Activated CD4-positive, alpha-beta T cell treated with anti-CD3 and anti-CD28 coated beads, Interleukin-2, Interleukin-4, amounts not matched to agents 100 ng/mL and 50 ng/mL, durations not matched to agents 16 hours and 8 hours (primary cell): ENCODE data around the gene SHC3.

Experiments
- DNase-seq: peaks from one replicate; pipeline ENCODE4 v3.0.0-alpha.2; 2020; ENCODE audit warnings: low spot score

Gene SHC3

GRCh38 chr9:89000973-89001916 lies 177.4 kb downstream of the SHC3 start:
- DNase-seq = peak; percentile 79

GRCh38 chr9:89000371-89000781 lies 178.2 kb downstream of the SHC3 start:
- DNase-seq = no peak

GRCh38 chr9:88998911-88999310 lies 179.7 kb downstream of the SHC3 start:
- DNase-seq = no peak

DNA sequence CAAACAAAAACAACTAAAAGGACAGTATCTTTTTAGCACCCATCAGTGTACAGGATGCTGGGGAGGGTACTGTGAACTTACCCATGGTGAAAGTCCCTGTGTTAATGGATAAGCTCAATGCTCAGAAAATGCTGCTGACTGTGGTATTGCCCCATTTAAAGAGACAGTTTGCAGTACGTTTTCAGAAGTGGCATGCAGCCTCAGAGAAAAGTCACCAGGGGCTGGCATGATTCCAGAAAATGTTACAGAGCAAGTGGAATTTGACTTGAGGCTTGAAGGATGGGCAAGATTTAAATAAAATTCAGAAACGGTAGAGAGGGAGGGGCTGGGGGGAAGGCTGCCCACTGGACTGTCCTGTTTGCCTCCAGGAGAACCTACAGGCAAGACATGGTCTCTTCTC lies 180.1 kb downstream of the SHC3 start:
- no peak for DNase-seq

DNA sequence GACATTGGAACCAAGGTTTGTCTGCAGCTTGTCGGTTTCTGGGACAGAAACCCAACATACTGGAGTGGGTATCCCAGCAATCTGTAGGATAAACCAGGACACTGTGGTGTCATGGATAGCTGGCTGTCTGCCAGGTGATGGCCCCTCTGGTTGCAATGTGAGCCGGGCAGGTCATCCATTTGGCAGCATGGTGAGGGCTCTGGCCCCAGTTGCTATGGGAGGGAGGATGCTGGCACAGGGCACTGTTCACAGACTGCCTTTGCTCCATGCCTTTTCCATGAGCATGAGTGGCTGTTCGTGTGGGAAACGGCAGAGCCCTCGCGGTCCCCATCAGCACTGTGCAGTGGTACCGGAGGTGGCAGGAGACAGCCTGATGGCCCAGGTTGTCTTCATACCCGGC lies 181.0 kb downstream of the SHC3 start:
- DNase-seq = no peak

DNA sequence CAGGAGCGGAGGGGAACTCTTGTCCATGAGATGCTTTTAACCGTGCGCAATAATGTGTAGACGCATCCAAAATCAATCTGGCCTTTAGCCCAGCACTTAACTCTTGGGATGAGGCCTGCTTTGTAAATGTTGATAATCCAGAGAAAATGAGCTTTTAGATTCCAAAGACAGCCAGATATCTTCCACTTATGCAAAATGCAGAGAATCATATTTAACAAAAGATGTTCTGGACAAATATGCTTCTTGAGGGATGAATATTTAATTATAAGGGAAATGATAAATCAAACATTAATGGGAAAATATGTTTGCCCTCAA lies 181.7 kb downstream of the SHC3 start:
- DNase-seq = no peak

GRCh38 chr9:88996046-88996920 lies 182.3 kb downstream of the SHC3 start:
- no peak for DNase-seq

DNA sequence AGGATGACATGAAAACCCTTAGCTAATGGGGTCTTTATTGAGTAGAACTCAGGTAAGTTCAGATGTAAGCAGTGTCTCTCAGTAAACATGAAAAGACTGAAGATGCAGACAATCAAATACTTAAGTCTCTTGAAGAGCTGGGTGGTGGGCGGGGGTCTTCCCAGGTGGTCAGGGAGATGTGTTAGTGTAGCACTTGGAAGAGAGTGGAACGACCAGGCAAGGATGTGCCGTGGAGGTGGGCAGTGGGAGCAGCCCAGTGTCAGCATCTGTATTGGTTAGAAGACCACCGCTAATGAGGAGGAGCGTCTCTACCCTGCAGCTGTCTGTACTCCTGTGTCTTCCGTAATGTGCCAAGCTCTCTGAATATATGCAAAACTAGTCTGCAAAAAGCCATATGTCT lies 183.0 kb downstream of the SHC3 start:
- no peak for DNase-seq

DNA sequence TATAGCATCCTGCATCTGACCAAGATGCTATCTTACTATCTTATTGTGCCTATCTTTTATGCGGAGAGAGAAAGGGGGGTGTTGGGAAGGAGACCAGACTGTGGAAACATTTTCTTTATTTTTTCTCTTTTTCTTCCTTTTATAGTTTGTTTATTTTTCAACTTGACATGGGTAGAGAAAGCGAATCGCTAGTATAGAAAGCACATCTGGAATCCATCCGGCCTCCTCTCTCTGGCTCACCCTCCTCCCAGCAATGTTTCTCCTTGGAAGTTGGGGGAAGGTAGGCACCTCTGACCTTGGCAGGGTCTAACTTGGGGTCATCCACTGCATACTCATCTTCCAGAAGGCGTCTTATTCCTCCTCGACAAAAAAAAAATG lies 183.4 kb downstream of the SHC3 start:
- no peak for DNase-seq

- no peak for DNase-seq
Measured at GRCh38 chr9:88994469-88995199, 184.0 kb downstream of the SHC3 start.

DNA sequence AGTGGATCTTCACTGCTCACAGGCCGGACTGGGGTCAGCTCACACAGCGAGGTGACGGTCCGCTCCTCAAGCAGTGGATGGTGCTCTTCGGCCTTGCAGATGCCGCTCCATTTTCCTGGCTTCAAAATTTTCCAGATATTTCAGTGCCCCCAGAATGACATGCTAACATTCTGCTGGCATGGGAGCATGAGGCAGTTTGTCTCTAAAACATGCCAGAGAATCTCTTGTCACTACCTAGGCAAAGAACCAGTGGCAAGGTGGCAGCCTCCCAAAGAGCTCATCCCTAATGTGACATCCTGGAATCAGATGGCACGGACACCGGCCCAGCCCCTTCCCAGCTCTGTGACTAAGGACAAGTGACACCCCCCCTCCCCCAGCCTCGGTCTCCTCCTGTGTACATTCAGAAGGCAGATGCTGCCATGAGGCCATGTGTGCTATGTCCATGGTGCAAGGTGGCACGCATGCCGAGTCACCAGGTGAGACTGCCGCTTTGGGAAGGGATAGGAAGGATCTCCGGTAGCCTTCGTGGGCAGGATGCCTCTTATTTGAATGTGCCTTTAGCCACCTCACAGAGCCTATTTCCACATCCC lies 184.7 kb downstream of the SHC3 start:
- DNase-seq = no peak

- DNase-seq = no peak
Measured at GRCh38 chr9:88993327-88993726, 185.3 kb downstream of the SHC3 start.

DNA sequence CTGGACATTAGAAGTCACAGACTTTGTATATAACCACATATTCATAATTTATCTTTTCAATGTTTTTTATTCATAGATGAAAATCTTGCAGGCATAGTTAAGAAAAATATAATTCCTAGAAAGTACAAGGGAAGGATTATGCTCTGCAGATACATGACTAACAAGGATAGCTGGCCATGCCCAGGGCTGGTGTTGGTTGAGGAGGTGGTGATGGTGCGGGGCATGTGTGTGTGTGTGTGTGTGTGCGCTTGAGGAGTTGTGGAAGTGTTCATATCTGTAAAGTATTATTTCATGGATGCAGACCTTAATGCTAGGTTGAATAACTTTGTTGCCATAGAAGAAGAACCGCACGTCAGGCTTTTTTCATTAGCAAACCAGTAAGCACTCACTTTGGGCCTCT lies 186.1 kb downstream of the SHC3 start:
- DNase-seq = no peak

DNA sequence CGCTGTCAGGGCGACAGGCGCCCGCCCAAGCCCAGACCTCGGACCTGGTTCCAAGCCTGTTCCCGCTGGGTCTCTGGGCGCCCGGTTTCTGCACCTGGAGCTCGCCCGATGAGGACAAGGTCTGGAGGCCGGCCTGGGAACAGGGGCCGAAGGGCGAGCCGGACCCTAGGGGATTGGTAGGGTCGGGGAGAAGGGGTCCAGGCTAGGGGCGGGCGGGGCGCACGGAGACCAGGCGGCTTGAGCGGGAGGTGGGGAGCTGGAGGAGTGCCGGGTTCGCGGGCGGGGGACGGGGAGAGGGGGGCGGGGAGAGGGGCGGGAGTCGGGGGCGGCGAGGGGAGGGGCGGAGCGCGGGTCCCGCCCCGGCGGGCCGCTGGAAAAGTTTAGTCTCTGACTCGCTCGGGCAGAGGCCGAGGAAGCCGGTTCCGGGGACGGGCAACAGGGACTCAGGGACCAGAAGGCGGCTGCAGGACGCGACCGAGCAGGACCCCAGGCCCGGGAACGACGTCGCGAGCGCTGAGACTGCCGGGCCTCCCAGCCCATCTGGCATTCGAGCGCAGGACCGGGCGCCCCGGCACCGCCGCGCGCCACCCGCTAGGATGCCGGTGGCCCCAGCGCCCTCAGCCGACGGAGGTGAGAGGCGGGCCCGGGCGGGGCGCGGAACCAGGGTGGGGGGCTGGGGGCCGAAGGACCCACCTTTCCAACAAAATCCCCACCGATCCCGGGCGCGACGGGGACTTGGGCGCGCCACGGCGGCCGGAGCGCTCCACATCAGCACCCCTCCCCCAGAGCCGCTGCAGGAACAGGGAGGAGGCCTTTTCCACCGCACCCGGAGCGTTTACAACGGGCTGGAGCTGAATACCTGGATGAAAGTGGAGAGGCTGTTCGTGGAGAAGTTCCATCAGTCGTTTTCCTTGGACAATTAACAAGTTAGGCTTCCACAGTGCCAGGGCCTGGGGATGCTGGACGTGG lies 187.3 kb downstream of the SHC3 start, which contains the start of gene S1PR3:
TSS of gene S1PR3 (plus strand) at position 403 of the 969 bp plus-strand sequence. CDS start 9,733 bp downstream, outside the sequence.
- DNase-seq = peak; percentile 32

DNA sequence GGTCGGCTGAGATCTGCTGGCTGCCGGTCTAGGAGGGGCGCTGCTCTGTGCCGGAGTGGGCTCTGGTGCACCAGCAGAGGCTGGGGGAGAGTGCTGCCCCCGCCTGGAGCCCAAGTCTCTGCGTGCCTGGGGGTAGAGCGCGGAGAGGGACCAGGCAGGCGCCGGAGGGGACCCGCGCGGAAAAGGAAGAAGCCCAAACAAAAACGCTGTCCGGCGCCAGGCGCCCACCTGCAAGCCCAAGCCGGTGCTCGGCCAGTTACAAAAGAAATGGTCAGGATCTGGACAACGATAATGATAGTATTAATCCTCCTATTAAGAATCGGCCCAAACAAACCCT lies 187.9 kb downstream of the SHC3 start:
- no peak for DNase-seq

GRCh38 chr9:88990041-88990728 lies 188.4 kb downstream of the SHC3 start:
- no peak for DNase-seq

DNA sequence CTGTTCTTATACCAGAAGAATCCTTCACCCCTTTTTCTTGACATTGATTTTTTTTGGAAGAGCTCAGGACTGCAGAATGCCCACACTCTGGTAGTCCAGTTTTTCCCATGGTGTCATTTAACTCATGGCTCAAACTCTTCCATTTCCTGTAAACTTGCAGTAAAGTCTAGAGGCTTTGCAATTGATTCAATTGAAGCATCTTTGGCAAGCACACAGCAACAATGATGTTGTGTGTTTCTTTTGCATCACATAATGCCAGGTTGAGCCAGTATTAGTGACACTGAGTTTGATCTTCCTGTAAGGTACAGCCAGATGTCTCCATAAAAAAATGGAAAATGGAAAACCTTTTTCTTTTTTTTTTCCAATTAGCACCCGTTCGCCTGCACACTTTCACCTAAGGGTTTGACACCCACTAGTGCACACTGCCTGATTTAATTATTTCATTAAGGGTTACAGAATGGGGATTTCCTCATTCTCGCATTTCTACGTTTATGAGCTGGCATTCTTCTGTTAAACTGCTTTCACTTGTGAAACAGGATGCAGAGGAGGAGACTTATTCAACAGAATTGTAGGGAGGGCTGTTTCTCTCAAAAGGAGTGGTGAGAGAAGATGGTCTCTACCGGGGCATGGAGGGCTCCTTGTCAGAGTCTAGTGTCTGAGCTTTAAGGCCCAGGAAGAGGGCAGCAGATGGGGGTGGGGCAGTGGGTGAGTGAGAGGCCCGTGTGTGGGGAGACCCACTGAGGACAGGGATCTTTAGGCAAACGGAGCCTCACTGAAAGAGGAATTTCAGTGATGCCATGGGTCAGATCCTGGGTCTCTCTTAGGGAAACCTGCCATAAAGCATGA lies 189.6 kb downstream of the SHC3 start:
- DNase-seq = peak; percentile 79

DNA sequence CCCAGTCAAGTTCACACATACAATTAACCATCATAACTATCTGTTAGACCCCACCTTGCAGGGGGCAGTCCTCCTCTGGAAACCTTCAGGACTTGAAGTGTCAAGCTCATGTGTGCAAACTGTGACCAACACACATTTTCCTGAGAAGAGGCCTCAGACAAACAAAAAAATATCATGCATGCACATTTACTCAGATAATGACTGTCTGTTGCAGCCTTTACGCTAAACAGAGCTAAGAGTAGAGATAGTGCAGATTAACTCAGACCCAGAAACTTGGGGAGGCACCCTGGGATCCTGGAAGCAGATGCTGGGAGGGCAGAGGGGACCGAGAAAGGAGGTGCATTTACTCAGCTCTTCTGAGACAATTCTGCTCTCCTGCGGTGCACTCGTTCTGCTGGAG lies 191.0 kb downstream of the SHC3 start:
- no peak for DNase-seq

- no peak for DNase-seq
Measured at GRCh38 chr9:88986776-88987175, 191.8 kb downstream of the SHC3 start.
